Caco-2 (cell line): ENCODE measurements around the gene RBBP6. TPM values are rescaled to one million over a fixed set of nuclear protein-coding genes. Genes with fewer than 3 reads are reported as not detected.

ENCODE experiments used
- BruUV-seq: library from RNA; stranded (reverse); fragments of 400-500 nt; replicated peaks from 2 replicates; lab custom pipeline; 2021; lab: Mats Ljungman, UMichigan
- CTCF ChIA-PET: fragments of 300-600 bp; sonication (Branson Sonifier 250); formaldehyde crosslinking; loops from one replicate; lab custom pipeline; 2022; ENCODE audit warnings: antibody characterized with exemption; lab: Charles Lee
- POLR2A ChIA-PET: fragments of 300-600 bp; sonication (Branson Sonifier 250); formaldehyde crosslinking; loops from one replicate; lab custom pipeline; 2022; ENCODE audit warnings: antibody characterized with exemption; lab: Charles Lee
- DNase-seq, 2 experiments: peaks; one replicate each; pipeline versions ENCODE4 v3.0.0 to v3.0.0-alpha.2; 2020 to 2022
- H3K27me3 ChIP-seq: replicated peaks from 2 replicates; pipeline ENCODE4 v1.6.0; 2011; ENCODE audit warnings: low read length; ENCODE audit not compliant: control insufficient read depth, insufficient read depth
- H3K36me3 ChIP-seq: 2 replicates; pipeline ENCODE4 v1.5.1; 2011; ENCODE audit warnings: low read length; ENCODE audit not compliant: control insufficient read depth, insufficient read depth
- H3K4me1 ChIP-seq: fragments of 250-450 bp; sonication (Bioruptor Pico); 2 replicates; pipeline ENCODE4 v1.5.1; 2020; ENCODE audit warnings: mild to moderate bottlenecking
- H3K4me3 ChIP-seq: 2 replicates; pipeline ENCODE4 v1.5.1; 2011; ENCODE audit warnings: low read depth, mild to moderate bottlenecking, control low read depth, low read length
- H3K9me3 ChIP-seq: fragments of 250-450 bp; sonication (Bioruptor Pico); 2 replicates; pipeline ENCODE4 v1.5.1; 2020; ENCODE audit warnings: mild to moderate bottlenecking, moderate library complexity
- H3K27ac Mint-ChIP-seq: one replicate; pipeline ENCODE4 v1.8.0; 2022; ENCODE audit warnings: mixed read lengths; ENCODE audit not compliant: unreplicated experiment
- H3K27me3 Mint-ChIP-seq: one replicate; pipeline ENCODE4 v1.8.0; 2022; ENCODE audit warnings: mixed read lengths; ENCODE audit not compliant: insufficient read depth, unreplicated experiment
- H3K36me3 Mint-ChIP-seq: one replicate; pipeline ENCODE4 v1.8.0; 2022; ENCODE audit warnings: mild to moderate bottlenecking, mixed read lengths; ENCODE audit not compliant: insufficient read depth, unreplicated experiment
- H3K4me1 Mint-ChIP-seq: one replicate; pipeline ENCODE4 v1.8.0; 2022; ENCODE audit warnings: low read depth, mixed read lengths; ENCODE audit not compliant: unreplicated experiment
- H3K4me3 Mint-ChIP-seq: one replicate; pipeline ENCODE4 v1.8.0; 2022; ENCODE audit warnings: mild to moderate bottlenecking, moderate library complexity, mixed read lengths; ENCODE audit not compliant: unreplicated experiment
- H3K9me3 Mint-ChIP-seq: one replicate; pipeline ENCODE4 v1.8.0; 2022; ENCODE audit warnings: mixed read lengths; ENCODE audit not compliant: unreplicated experiment
- CTCF ChIP-seq, 2 experiments: fragments of 200-600 bp in 1 of 2; IDR thresholded peaks; 1 replicate in 1 of 2; 2 replicates in 1 of 2; pipeline versions ENCODE4 v1.5.1 to v1.8.0; 2011 to 2022; ENCODE audit warnings: antibody characterized with exemption in 1 of 2, control low read depth in 1 of 2, inconsistent platforms in 1 of 2, low read depth in 1 of 2, low read length in 1 of 2, mild to moderate bottlenecking in 1 of 2, moderate library complexity in 1 of 2; ENCODE audit not compliant: insufficient read depth in 1 of 2, severe bottlenecking in 1 of 2, unreplicated experiment in 1 of 2
- intact Hi-C: fragments of 100-400 bp; cut with micrococcal nuclease; formaldehyde crosslinking; loops from one replicate; pipeline ENCODE4 v1.10.0; 2022; ENCODE audit not compliant: unreplicated experiment
- total RNA-seq: library from RNA; stranded (reverse); gene quantifications from 2 replicates; pipeline ENCODE4 v1.2.3, GENCODE V29; 2022

RBBP6 gene
- total RNA-seq, 1 experiment from 2014 or later = 38.7 TPM

GRCh38 chr16:24577167-24577566 is 37.8 kb downstream of the RBBP6 start:
- intact Hi-C loops = no loop called here
- TF ChIP-seq CTCF (IDR thresholded peaks at IDR 0.05; ENCODE audit: insufficient read depth in 1 of 2, low read depth in 1 of 2, low read length in 1 of 2, severe bottlenecking in 1 of 2, unreplicated experiment in 1 of 2) = no peak
- Mint-ChIP-seq H3K36me3 (peaks cover 20% of the 10 kb centered on the region), H3K4me1 (no peaks in the 10 kb centered on the region), H3K27me3 (no peaks in the 10 kb centered on the region), H3K4me3 (no peak overlapping the region), H3K9me3 (peaks cover 15% of the 10 kb centered on the region), H3K27ac (no peak overlapping the region)
- BruUV-seq = no TSS peak
- ChIA-PET POLR2A (no interaction called here), CTCF (no interaction called here)
- no peak for DNase-seq
- no peak overlapping the region for H3K4me3 ChIP-seq
- H3K36me3 ChIP-seq = no peaks in the 10 kb centered on the region
- H3K9me3 ChIP-seq = no peaks in the 10 kb centered on the region
- no peaks in the 10 kb centered on the region for H3K27me3 ChIP-seq
- no peaks in the 10 kb centered on the region for H3K4me1 ChIP-seq

GRCh38 chr16:24580665-24581064 is 41.3 kb downstream of the RBBP6 start:
- H3K36me3 Mint-ChIP-seq = no peaks in the 10 kb centered on the region
- Histone ChIP-seq H3K9me3 (no peaks in the 10 kb centered on the region), H3K27me3 (no peaks in the 10 kb centered on the region), H3K4me1 (no peaks in the 10 kb centered on the region), H3K36me3 (no peaks in the 10 kb centered on the region), H3K4me3 (no peak overlapping the region)
- no peaks in the 10 kb centered on the region for H3K4me1 Mint-ChIP-seq
- no peak overlapping the region for H3K27ac Mint-ChIP-seq
- TF ChIP-seq CTCF (IDR thresholded peaks at IDR 0.05; ENCODE audit: insufficient read depth in 1 of 2, low read depth in 1 of 2, low read length in 1 of 2, severe bottlenecking in 1 of 2, unreplicated experiment in 1 of 2) = no peak
- H3K27me3 Mint-ChIP-seq = no peaks in the 10 kb centered on the region
- H3K4me3 Mint-ChIP-seq = no peak overlapping the region
- CTCF ChIA-PET = interaction anchor here (0.6 kb wide), 1 partner anchor 325 kb away, joined by 3 read pairs; no protein-coding TSS in a partner anchor
- intact Hi-C loops = loop anchor here (10.0 kb wide), 1 partner anchor 224 kb away; no protein-coding TSS in a partner anchor
- DNase-seq = no peak
- POLR2A ChIA-PET = no interaction called here
- no TSS peak for BruUV-seq
- H3K9me3 Mint-ChIP-seq = peaks cover 11% of the 10 kb centered on the region

- intact Hi-C loops = loop anchor here (10.0 kb wide), 1 partner anchor 221 kb away; no protein-coding TSS in a partner anchor
- H3K9me3 Mint-ChIP-seq = no peaks in the 10 kb centered on the region
- POLR2A ChIA-PET = no interaction called here
- no peaks in the 10 kb centered on the region for H3K4me1 Mint-ChIP-seq
- CTCF ChIA-PET = no interaction called here
- H3K4me1 ChIP-seq = no peaks in the 10 kb centered on the region
- no peaks in the 10 kb centered on the region for H3K27me3 ChIP-seq
- H3K27me3 Mint-ChIP-seq = peaks cover 4% of the 10 kb centered on the region
- H3K36me3 Mint-ChIP-seq = no peaks in the 10 kb centered on the region
- H3K4me3 ChIP-seq = no peak overlapping the region
- H3K27ac Mint-ChIP-seq = no peak overlapping the region
- DNase-seq = no peak
- no peak overlapping the region for H3K4me3 Mint-ChIP-seq
- no peaks in the 10 kb centered on the region for H3K36me3 ChIP-seq
- no peaks in the 10 kb centered on the region for H3K9me3 ChIP-seq
- BruUV-seq = no TSS peak
- TF ChIP-seq CTCF (IDR thresholded peaks at IDR 0.05; ENCODE audit: insufficient read depth in 1 of 2, low read depth in 1 of 2, low read length in 1 of 2, severe bottlenecking in 1 of 2, unreplicated experiment in 1 of 2) = no peak
These were observed 44.1 kb downstream of the RBBP6 start for GRCh38 chr16:24583494-24583893.
